LNCaP clone FGC (cell line): ENCODE measurements around the gene ZNF841.
A peak's percentile ranks its signal among the peaks of the same experiment; 100 is the strongest.

Experiments used
- DNase-seq: peaks from one replicate; pipeline ENCODE4 v3.0.0-alpha.2; 2011; ENCODE audit warnings: low read depth
- H3K4me3 ChIP-seq: 2 replicates; pipeline ENCODE4 v1.5.1; 2011; ENCODE audit warnings: mild to moderate bottlenecking, low read depth, low read length, control low read depth
- TF ChIP-seq, protein P1 (sequence below): IDR thresholded peaks from 2 replicates; pipeline ENCODE4 v1.5.1; 2012; ENCODE audit warnings: mild to moderate bottlenecking; ENCODE audit not compliant: control insufficient read depth, insufficient read depth; ENCODE audit errors: extremely low read depth

ZNF841 gene

DNA sequence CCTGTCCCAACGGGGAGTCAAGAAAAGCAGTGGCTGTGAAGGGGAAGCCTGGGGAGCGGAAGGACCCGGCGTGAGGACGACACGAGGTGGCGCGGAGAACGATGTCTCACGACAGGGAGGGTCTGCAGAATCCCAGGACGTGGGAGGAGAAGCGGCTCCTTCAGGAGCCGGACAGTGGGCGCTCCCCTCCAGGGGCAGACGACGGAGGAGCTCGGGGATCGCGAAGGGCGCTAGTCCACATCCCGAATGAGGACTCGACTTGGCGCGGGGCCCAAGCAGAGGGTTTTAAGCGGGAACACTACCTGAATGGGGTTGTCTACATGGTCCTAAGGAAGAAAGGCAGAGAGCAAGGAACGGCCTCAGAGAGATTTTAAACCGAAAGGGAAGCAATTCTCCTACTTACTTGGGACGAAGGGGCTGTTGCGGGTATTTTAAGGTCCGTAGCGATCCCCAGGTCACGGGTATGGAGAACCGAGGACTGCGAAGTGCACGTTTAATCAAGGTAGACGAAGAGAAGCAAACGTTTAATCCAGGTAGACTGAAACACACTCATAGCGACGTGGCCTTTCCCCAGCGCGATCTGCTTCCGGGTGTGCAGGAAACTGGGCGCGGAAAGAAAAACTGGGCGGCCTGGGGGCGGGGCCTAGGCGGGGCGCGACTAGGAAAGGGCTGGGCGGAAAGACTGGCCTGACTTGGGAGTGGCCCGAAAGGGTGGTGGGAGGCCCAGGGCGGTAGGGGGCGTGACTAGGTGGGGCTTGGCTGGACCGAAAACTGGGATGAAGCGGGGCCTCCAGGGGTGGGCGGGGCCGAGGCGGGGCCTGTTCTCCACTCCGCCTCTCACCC, at the start of gene ZNF841:
ZNF841 (minus strand) TSS at position 594 of the 843 bp plus-strand sequence. CDS start 10,964 bp downstream, outside the sequence.
- TF ChIP-seq, protein P1, sequence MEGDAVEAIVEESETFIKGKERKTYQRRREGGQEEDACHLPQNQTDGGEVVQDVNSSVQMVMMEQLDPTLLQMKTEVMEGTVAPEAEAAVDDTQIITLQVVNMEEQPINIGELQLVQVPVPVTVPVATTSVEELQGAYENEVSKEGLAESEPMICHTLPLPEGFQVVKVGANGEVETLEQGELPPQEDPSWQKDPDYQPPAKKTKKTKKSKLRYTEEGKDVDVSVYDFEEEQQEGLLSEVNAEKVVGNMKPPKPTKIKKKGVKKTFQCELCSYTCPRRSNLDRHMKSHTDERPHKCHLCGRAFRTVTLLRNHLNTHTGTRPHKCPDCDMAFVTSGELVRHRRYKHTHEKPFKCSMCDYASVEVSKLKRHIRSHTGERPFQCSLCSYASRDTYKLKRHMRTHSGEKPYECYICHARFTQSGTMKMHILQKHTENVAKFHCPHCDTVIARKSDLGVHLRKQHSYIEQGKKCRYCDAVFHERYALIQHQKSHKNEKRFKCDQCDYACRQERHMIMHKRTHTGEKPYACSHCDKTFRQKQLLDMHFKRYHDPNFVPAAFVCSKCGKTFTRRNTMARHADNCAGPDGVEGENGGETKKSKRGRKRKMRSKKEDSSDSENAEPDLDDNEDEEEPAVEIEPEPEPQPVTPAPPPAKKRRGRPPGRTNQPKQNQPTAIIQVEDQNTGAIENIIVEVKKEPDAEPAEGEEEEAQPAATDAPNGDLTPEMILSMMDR: no peak
- DNase-seq: peak; percentile 90
- H3K4me3 ChIP-seq: peak within 1 kb of the TSS; percentile 99

DNA sequence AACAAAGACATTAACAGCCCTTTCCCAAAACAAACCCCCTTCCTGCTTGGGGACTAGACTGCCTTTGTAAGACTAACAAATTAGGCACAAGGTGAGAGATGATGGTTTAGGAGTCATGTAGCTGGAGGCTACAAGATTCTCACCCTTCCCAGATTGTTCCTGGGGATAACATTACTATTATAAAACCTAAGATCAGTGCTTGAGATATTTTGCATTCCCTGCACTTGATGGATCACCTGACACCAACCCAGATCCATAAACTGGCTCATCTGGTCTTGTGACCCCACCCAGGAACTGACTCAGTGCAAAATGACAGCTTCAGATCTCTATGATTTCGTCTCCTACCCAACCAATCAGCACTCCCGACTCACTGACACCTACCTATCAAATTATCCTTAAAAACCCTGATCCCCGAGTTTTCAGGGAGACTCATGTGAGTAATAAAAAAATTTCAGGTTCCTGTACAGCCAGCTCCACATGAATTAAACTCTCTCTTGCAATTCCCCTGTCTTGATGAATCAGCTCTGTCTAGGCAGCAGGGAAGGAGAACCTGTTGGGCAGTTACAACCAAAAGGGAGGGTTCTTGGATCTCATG, 46.5 kb upstream of the ZNF841 start:
- TF ChIP-seq, protein P1: no peak
- H3K4me3 ChIP-seq: no peak overlapping the region
- no peak for DNase-seq

DNA sequence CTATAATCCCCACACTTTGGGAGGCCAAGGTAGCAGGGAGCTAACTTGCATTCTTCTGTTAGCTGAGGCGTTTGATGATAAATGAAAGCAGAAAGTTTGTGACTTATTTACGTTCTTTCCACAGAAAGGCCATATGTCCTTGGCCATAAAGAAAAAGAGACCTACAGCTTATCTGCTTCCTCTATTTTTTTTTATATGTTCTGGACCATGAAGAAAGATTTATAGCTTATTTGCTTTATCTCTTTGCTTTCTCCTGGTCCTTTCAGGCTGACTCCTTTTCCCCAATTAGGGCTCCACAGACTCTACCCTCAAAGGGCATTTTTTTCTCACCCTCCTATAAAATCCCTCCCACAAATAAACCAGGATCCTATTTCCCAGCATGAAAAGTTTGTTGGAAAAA, 45.6 kb upstream of the ZNF841 start:
- DNase-seq: no peak
- TF ChIP-seq, protein P1: no peak

DNA sequence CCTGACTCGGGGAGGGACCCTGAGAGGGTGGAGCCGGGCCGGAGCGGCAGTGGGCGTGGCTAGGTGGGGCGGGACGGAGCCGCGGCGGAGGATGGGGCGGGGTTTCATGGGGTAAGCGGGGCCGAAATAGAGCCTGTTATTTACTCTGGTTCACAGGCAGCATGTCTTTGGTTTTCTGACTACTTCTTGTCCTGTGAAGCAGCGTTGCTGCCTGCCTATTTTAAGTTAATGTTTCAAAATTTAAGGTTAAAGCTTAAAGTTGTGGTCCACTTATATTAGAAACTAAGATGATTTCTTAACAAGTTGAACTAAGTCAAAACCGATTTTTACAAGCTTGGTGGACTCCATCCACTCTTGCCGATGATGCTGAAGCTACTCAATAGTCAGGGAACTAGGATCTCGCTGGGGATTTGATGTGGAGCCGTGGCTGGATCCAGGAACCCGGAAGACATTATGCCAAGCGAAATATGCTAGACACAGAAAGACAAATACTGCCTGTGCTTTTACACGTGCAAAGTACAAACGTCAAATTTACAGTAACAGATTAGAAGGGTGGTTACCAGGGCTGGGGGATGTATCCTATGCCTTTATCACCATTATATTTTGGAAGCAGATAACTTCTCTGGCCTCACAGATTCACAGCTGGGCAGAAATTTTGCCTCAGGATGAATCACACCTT, 44.6 kb upstream of the ZNF841 start:
- DNase-seq: no peak

More for the DNA sequence above, 45.6 kb upstream of the ZNF841 start:
- no peak overlapping the region for H3K4me3 ChIP-seq

DNA sequence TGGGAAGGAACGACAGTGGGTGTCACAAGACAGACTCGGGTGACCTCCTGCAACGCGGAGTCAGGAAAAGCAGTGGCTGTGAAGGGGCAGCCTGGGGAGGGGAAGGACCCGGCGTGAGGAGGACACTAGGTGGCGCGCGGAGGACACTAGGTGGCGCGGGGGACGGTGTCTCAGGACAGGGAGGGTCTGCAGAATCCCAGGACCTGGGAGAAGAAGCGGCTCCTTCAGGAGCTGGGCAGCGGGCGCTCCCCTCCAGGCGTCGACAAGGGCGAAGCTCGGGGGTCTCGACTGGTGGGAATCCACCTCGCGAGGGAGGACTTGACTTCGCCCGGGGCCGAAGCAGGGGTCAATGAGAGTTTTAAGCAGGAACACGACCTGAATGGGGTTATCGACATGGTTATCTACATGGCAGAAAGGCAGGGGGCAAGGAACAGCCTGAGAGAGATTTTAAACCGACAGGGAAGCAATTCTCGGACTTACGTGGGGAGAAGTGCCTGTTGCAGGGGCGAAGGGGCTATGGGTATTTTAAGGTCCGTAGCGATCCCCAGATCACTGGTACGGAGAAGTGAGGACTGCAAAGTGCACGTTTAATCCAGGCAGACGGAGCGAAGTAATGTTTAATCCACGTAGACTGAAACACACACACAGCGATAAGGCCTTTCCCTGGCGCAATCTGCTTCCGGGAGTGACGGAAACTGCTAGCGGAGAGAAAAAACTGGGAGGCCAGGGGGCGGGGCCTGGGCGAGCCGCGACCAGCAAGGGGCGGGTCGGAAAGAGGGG, 43.9 kb upstream of the ZNF841 start, which contains the start of gene ZNF616:
ZNF616 (minus strand) TSS at position 687 of the 780 bp plus-strand sequence. CDS start 9,426 bp downstream, outside the sequence.
- H3K4me3 ChIP-seq: peak within 1 kb of the TSS; percentile 72
- peak; percentile 75 for DNase-seq
- TF ChIP-seq, protein P1: peak; percentile 97

More for the DNA sequence above, 44.6 kb upstream of the ZNF841 start:
- peak overlapping the region; percentile 72 for H3K4me3 ChIP-seq
- TF ChIP-seq, protein P1: no peak

DNA sequence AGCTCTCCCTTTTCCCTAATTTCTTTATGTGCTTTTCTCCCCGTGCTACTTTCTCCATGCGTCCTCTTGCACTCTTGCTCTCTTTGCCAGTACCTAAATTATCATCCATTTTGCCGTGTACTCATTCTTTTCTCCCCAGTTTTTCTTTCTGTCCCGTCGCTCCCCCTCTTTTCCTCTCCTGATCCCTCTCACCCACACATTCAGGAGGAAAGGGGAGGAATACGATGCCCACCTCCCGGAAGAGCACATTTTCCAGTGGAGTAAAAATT, 43.4 kb upstream of the ZNF841 start:
- no peak for DNase-seq
- peak overlapping the region; percentile 72 for H3K4me3 ChIP-seq
- TF ChIP-seq, protein P1: no peak
